Measurements from ENCODE around the gene MAPK8. TPM values are rescaled to one million over a fixed set of nuclear protein-coding genes. Genes with fewer than 3 reads are reported as not detected.

Gene MAPK8
- total RNA-seq, 2 experiments from 2014 or later, result 35.7 to 40.0 TPM

GRCh38 chr10:48461623-48462481, 155.4 kb downstream of the MAPK8 start:
- Mint-ChIP-seq H3K27me3 (no peaks in the 10 kb centered on the region), H3K27ac (no peak overlapping the region), H3K4me1 (no peaks in the 10 kb centered on the region), H3K4me3 (no peak overlapping the region), H3K9me3 (ENCODE audit: low read depth) (no peaks in the 10 kb centered on the region), H3K36me3 (ENCODE audit: low read depth) (no peaks in the 10 kb centered on the region)
- DNase-seq (no peak), ATAC-seq (no peak)
- ChIA-PET CTCF (interaction anchor here (0.7 kb wide), 1 partner anchor 93 kb away, joined by 3 read pairs; no protein-coding TSS in a partner anchor), POLR2A (no interaction called here)
- intact Hi-C loops (cut with DNase I, micrococcal nuclease), result no loop called here

GRCh38 chr10:48462482-48463020, 156.1 kb downstream of the MAPK8 start:
- Mint-ChIP-seq H3K9me3 (ENCODE audit: low read depth) (no peaks in the 10 kb centered on the region), H3K27ac (no peak overlapping the region), H3K4me3 (no peak overlapping the region), H3K36me3 (ENCODE audit: low read depth) (no peaks in the 10 kb centered on the region), H3K27me3 (no peaks in the 10 kb centered on the region), H3K4me1 (no peaks in the 10 kb centered on the region)
- intact Hi-C loops (cut with DNase I, micrococcal nuclease), result no loop called here
- DNase-seq, result no peak
- CTCF ChIA-PET, result no interaction called here
- ATAC-seq, result no peak
- POLR2A ChIA-PET, result no interaction called here

- Mint-ChIP-seq H3K36me3 (ENCODE audit: low read depth) (no peaks in the 10 kb centered on the region), H3K4me3 (no peak overlapping the region), H3K4me1 (no peaks in the 10 kb centered on the region), H3K27me3 (no peaks in the 10 kb centered on the region), H3K27ac (no peak overlapping the region), H3K9me3 (ENCODE audit: low read depth) (no peaks in the 10 kb centered on the region)
- ATAC-seq, result no peak
- POLR2A ChIA-PET, result no interaction called here
- DNase-seq, result no peak
- intact Hi-C loops (cut with DNase I, micrococcal nuclease), result no loop called here
- CTCF ChIA-PET, result interaction anchor here (0.6 to 0.9 kb wide), 2 partner anchors 13 to 14 kb away, joined by 3 read pairs; no protein-coding TSS in a partner anchor
These were observed 157.0 kb downstream of the MAPK8 start for GRCh38 chr10:48463318-48464003.

GRCh38 chr10:48464121-48464870, 157.8 kb downstream of the MAPK8 start:
- H3K36me3 Mint-ChIP-seq (ENCODE audit: low read depth), result no peaks in the 10 kb centered on the region
- DNase-seq (no peak), ATAC-seq (no peak)
- ChIA-PET CTCF (interaction anchor here (0.6 to 1.2 kb wide), 4 partner anchors 12 to 69 kb away, joined by 3 read pairs; no protein-coding TSS in a partner anchor), POLR2A (no interaction called here)
- no peaks in the 10 kb centered on the region for H3K4me1 Mint-ChIP-seq
- no peak overlapping the region for H3K27ac Mint-ChIP-seq
- no peaks in the 10 kb centered on the region for H3K27me3 Mint-ChIP-seq
- H3K4me3 Mint-ChIP-seq, result no peak overlapping the region
- intact Hi-C loops (cut with DNase I, micrococcal nuclease), result no loop called here
- no peaks in the 10 kb centered on the region for H3K9me3 Mint-ChIP-seq (ENCODE audit: low read depth)

GRCh38 chr10:48464871-48465736, 158.6 kb downstream of the MAPK8 start:
- intact Hi-C loops (cut with DNase I, micrococcal nuclease), result no loop called here
- H3K4me3 Mint-ChIP-seq, result no peak overlapping the region
- H3K4me1 Mint-ChIP-seq, result no peaks in the 10 kb centered on the region
- no peak overlapping the region for H3K27ac Mint-ChIP-seq
- CTCF ChIA-PET, result interaction anchor here (0.6 to 1.2 kb wide), 2 partner anchors 31 to 70 kb away, joined by 3 read pairs; no protein-coding TSS in a partner anchor
- H3K9me3 Mint-ChIP-seq (ENCODE audit: low read depth), result no peaks in the 10 kb centered on the region
- H3K36me3 Mint-ChIP-seq (ENCODE audit: low read depth), result no peaks in the 10 kb centered on the region
- DNase-seq (no peak), ATAC-seq (no peak)
- no peaks in the 10 kb centered on the region for H3K27me3 Mint-ChIP-seq
- POLR2A ChIA-PET, result no interaction called here

- Mint-ChIP-seq H3K4me3 (no peak overlapping the region), H3K27me3 (no peaks in the 10 kb centered on the region), H3K9me3 (ENCODE audit: low read depth) (no peaks in the 10 kb centered on the region), H3K27ac (no peak overlapping the region), H3K36me3 (ENCODE audit: low read depth) (no peaks in the 10 kb centered on the region), H3K4me1 (no peaks in the 10 kb centered on the region)
- DNase-seq (no peak), ATAC-seq (no peak)
- intact Hi-C loops (cut with DNase I, micrococcal nuclease), result no loop called here
- ChIA-PET POLR2A (no interaction called here), CTCF (no interaction called here)
These were observed 159.5 kb downstream of the MAPK8 start for GRCh38 chr10:48465860-48466521.

- POLR2A ChIA-PET, result no interaction called here
- ATAC-seq (no peak), DNase-seq (no peak)
- Mint-ChIP-seq H3K4me1 (no peaks in the 10 kb centered on the region), H3K36me3 (ENCODE audit: low read depth) (no peaks in the 10 kb centered on the region), H3K9me3 (ENCODE audit: low read depth) (no peaks in the 10 kb centered on the region), H3K4me3 (no peak overlapping the region), H3K27ac (no peak overlapping the region), H3K27me3 (no peaks in the 10 kb centered on the region)
- intact Hi-C loops (cut with DNase I, micrococcal nuclease), result no loop called here
- CTCF ChIA-PET, result no interaction called here
These were observed 160.2 kb downstream of the MAPK8 start for GRCh38 chr10:48466611-48467240.

GRCh38 chr10:48467669-48468068, 161.2 kb downstream of the MAPK8 start:
- ATAC-seq, result no peak
- Mint-ChIP-seq H3K27ac (no peak overlapping the region), H3K4me3 (no peak overlapping the region), H3K4me1 (no peaks in the 10 kb centered on the region), H3K36me3 (ENCODE audit: low read depth) (no peaks in the 10 kb centered on the region), H3K9me3 (ENCODE audit: low read depth) (no peaks in the 10 kb centered on the region), H3K27me3 (no peaks in the 10 kb centered on the region)
- intact Hi-C loops (cut with DNase I, micrococcal nuclease), result no loop called here
- ChIA-PET CTCF (no interaction called here), POLR2A (no interaction called here)
- no peak for DNase-seq

GRCh38 chr10:48468130-48468790, 161.8 kb downstream of the MAPK8 start:
- ChIA-PET CTCF (interaction anchor here (1.6 kb wide), 1 partner anchor 107 kb away, joined by 6 read pairs; no protein-coding TSS in a partner anchor), POLR2A (no interaction called here)
- intact Hi-C loops (cut with DNase I, micrococcal nuclease), result no loop called here
- H3K9me3 Mint-ChIP-seq (ENCODE audit: low read depth), result no peaks in the 10 kb centered on the region
- ATAC-seq, result no peak
- no peaks in the 10 kb centered on the region for H3K36me3 Mint-ChIP-seq (ENCODE audit: low read depth)
- DNase-seq, result no peak
- no peaks in the 10 kb centered on the region for H3K4me1 Mint-ChIP-seq
- no peak overlapping the region for H3K27ac Mint-ChIP-seq
- no peaks in the 10 kb centered on the region for H3K27me3 Mint-ChIP-seq
- H3K4me3 Mint-ChIP-seq, result no peak overlapping the region
